Neuron (in vitro differentiated cells): ENCODE data around the gene ANKRD33B.
"Not testable (repeated sequence)": the region's sequence is repeated elsewhere in the genome, so short reads cannot be mapped to it uniquely, and the experiment has no call there.

Source experiments
- H2AFZ ChIP-seq: one replicate; pipeline ENCODE4 v1.6.1; 2013; ENCODE audit warnings: low read depth, mild to moderate bottlenecking, inconsistent platforms, low read length, moderate library complexity
- H3K27me3 ChIP-seq: one replicate; pipeline ENCODE4 v1.6.1; 2013; ENCODE audit warnings: low read length; ENCODE audit not compliant: insufficient read depth
- H3K36me3 ChIP-seq: one replicate; pipeline ENCODE4 v1.6.1; 2013; ENCODE audit warnings: low read length; ENCODE audit not compliant: insufficient read depth
- H3K4me1 ChIP-seq: one replicate; pipeline ENCODE4 v1.6.1; 2013; ENCODE audit warnings: low read length; ENCODE audit not compliant: insufficient read depth
- H3K4me3 ChIP-seq: 2 replicates; pipeline ENCODE4 v1.5.1; 2013; ENCODE audit warnings: mild to moderate bottlenecking, low read length, moderate library complexity
- H3K9me3 ChIP-seq: one replicate; pipeline ENCODE4 v1.6.1; 2013; ENCODE audit warnings: low read length

ANKRD33B gene

GRCh38 chr5:10563945-10564837 is at the start of gene ANKRD33B:
TSS of gene ANKRD33B (plus strand) at chr5:10564070. CDS start at chr5:10564468, 398 bp downstream.
- Histone ChIP-seq H3K9me3 (peaks cover 2% of the 10 kb centered on the region), H3K36me3 (no peaks in the 10 kb centered on the region), H2AFZ (peak within 1 kb of the TSS; percentile 86), H3K4me1 (peaks cover 32% of the 10 kb centered on the region), H3K4me3 (peak within 1 kb of the TSS; percentile 59), H3K27me3 (peaks cover 30% of the 10 kb centered on the region)

DNA sequence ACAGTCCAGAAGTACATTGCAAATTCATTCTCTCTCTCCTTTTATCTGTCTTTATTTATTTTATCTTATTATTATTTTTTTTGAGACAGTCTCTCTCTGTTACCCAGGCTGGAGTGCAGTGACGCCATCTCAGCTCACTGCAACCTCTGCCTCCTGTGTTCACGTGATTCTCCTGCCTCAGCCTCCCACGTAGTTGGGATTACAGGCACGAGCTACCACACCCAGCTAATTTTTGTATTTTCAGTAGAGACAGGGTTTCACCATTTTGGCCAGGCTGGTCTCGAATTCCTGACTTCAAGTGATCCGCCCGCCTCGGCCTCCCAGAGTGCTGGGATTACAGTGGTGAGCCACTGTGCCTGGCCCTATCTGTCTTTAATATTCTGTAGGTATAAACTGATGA is 49.3 kb upstream of the ANKRD33B start:
- H3K4me1 ChIP-seq, H3K4me3 ChIP-seq, H3K27me3 ChIP-seq, H2AFZ ChIP-seq, H3K36me3 ChIP-seq, H3K9me3 ChIP-seq: not testable (repeated sequence)

DNA sequence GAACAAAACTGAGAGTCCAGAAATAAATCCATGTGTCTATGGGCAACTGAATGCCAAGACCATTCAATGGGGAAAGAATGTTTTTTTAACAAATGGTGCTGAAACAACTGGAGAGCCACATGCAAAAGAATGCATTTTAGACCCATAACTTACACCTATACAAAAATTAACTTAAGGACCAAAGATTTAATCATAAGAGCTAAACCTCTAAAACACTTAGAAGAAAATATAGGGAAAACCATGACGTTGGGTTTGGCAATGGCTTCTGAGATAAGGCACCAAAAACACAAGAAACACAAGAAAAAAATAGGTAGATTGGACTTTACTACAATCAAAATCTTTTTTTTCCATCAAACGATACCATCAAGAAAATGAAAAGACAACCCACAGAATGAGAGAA is 48.4 kb upstream of the ANKRD33B start:
- Histone ChIP-seq H3K4me1 (no peaks in the 10 kb centered on the region), H3K9me3 (no peaks in the 10 kb centered on the region), H3K36me3 (no peaks in the 10 kb centered on the region), H3K27me3 (no peaks in the 10 kb centered on the region), H2AFZ (no peak overlapping the region), H3K4me3 (no peak overlapping the region)

DNA sequence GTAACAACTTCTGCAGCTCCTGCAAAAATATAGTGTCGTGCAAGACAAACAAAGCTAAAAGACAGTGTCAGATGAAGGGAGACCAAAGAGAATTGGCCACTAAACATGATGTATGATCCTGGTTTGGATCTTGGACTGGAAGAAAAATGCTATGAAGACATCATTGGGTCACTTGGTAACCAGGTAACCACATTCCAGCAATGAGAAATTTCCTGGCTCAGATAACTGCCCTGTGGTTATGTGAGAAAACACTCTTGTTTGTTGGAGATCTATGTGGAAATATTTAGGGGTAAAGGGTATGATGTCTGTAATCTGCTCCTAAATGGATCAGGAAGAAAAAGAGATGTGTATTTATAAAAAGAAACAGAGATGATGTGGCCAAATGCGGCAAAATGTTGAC is 45.5 kb upstream of the ANKRD33B start:
- no peaks in the 10 kb centered on the region for H3K36me3 ChIP-seq
- H3K4me3 ChIP-seq: no peak overlapping the region
- H2AFZ ChIP-seq: no peak overlapping the region
- no peaks in the 10 kb centered on the region for H3K9me3 ChIP-seq
- H3K27me3 ChIP-seq: no peaks in the 10 kb centered on the region
- no peaks in the 10 kb centered on the region for H3K4me1 ChIP-seq

DNA sequence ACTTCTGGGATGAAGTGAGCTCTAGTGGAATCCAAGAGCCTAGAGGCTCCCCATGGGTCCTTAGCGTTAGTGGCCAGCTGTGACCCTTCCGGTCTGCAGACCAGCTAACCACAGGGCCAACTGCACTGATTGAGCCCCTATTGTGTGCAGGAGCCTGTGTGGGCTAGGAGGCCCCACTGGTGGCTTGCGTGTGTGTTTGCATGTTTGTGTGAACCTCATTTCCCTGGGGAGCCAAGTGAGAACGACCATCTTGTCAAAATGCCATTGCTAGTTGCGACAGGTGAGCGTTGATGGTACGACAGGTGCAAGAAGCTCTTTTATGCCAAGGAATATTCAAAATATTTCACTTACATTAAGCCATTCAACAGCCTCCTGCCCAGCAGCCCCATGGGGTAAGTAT is 44.1 kb upstream of the ANKRD33B start:
- H3K27me3 ChIP-seq: no peaks in the 10 kb centered on the region
- no peaks in the 10 kb centered on the region for H3K4me1 ChIP-seq
- H3K36me3 ChIP-seq: no peaks in the 10 kb centered on the region
- no peak overlapping the region for H2AFZ ChIP-seq
- no peak overlapping the region for H3K4me3 ChIP-seq
- H3K9me3 ChIP-seq: peaks cover 4% of the 10 kb centered on the region

- no peaks in the 10 kb centered on the region for H3K36me3 ChIP-seq
- no peak overlapping the region for H2AFZ ChIP-seq
- H3K27me3 ChIP-seq: no peaks in the 10 kb centered on the region
- peaks cover 4% of the 10 kb centered on the region for H3K9me3 ChIP-seq
- H3K4me1 ChIP-seq: no peaks in the 10 kb centered on the region
- H3K4me3 ChIP-seq: no peak overlapping the region
These were observed 43.2 kb upstream of the ANKRD33B start for GRCh38 chr5:10520706-10521105.

- Histone ChIP-seq H3K9me3 (peaks cover 4% of the 10 kb centered on the region), H3K27me3 (no peaks in the 10 kb centered on the region), H3K4me3 (no peak overlapping the region), H3K4me1 (no peaks in the 10 kb centered on the region), H2AFZ (no peak overlapping the region), H3K36me3 (no peaks in the 10 kb centered on the region)
These were observed 42.2 kb upstream of the ANKRD33B start for GRCh38 chr5:10521466-10522223.

DNA sequence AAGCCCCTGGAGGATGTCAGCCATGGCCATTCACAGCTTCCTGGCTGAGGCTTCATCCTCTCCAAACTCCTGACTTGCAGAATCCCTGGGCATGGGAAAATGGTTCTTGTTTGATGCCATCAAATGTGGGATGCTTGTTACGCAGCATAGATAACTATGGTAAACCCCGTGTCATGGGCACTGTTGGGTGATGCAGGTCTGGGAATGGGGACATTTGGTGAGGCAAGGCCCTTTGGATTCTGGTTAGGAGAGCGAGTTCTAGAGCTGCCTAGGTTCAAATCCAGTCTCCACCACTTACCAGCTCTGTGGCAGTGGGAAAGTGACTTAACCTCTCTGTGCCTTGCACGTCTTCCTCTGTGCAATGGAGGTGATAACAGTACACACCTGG is 41.7 kb upstream of the ANKRD33B start:
- H3K4me1 ChIP-seq: no peaks in the 10 kb centered on the region
- peaks cover 4% of the 10 kb centered on the region for H3K9me3 ChIP-seq
- no peaks in the 10 kb centered on the region for H3K36me3 ChIP-seq
- no peaks in the 10 kb centered on the region for H3K27me3 ChIP-seq
- H3K4me3 ChIP-seq: no peak overlapping the region
- H2AFZ ChIP-seq: no peak overlapping the region

DNA sequence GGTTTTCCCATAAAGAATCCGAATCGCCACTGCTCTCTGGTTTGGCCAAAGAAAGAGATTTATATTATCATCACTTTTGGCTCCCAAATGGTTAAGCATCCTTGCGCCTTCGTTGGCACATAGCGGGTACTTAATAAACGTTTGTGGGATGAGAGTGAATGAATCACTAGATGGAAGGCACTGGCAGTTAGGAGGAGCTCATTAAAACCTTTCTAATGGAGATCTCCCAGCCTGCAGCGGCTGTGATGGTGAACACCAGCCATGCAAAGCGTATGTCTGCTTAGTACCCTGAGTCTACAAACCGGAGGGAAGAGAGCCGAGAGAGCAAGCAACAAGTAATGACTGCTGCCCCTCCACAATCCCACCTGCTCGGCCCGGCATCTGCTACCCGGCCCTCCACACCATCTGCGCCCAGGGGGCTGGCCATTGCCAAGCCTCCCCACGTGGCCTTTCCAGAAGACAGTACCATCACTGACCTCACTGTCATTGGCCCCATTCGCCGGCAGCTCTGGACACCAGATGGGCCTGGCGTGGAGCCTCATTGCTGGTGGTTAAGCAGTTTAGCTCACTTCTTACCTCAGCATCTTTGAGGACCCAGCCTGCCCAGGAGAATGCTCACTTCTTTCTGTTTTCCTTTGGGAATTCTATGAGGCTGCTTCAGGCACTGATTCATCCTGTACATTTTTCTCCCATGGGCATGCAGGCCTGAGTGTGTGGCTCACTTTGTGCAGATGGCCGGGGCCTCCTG is 39.3 kb upstream of the ANKRD33B start:
- no peak overlapping the region for H2AFZ ChIP-seq
- H3K4me3 ChIP-seq: no peak overlapping the region
- no peaks in the 10 kb centered on the region for H3K36me3 ChIP-seq
- no peaks in the 10 kb centered on the region for H3K27me3 ChIP-seq
- H3K4me1 ChIP-seq: peaks cover 4% of the 10 kb centered on the region
- peaks cover 4% of the 10 kb centered on the region for H3K9me3 ChIP-seq

GRCh38 chr5:10525124-10525495 is 38.8 kb upstream of the ANKRD33B start:
- peaks cover 4% of the 10 kb centered on the region for H3K4me1 ChIP-seq
- no peak overlapping the region for H3K4me3 ChIP-seq
- H2AFZ ChIP-seq: no peak overlapping the region
- no peaks in the 10 kb centered on the region for H3K27me3 ChIP-seq
- H3K9me3 ChIP-seq: peaks cover 4% of the 10 kb centered on the region
- H3K36me3 ChIP-seq: no peaks in the 10 kb centered on the region

- Histone ChIP-seq H2AFZ (no peak overlapping the region), H3K9me3 (peaks cover 4% of the 10 kb centered on the region), H3K27me3 (no peaks in the 10 kb centered on the region), H3K36me3 (no peaks in the 10 kb centered on the region), H3K4me1 (peaks cover 4% of the 10 kb centered on the region), H3K4me3 (no peak overlapping the region)
These were observed 36.5 kb upstream of the ANKRD33B start for GRCh38 chr5:10527281-10527950.

DNA sequence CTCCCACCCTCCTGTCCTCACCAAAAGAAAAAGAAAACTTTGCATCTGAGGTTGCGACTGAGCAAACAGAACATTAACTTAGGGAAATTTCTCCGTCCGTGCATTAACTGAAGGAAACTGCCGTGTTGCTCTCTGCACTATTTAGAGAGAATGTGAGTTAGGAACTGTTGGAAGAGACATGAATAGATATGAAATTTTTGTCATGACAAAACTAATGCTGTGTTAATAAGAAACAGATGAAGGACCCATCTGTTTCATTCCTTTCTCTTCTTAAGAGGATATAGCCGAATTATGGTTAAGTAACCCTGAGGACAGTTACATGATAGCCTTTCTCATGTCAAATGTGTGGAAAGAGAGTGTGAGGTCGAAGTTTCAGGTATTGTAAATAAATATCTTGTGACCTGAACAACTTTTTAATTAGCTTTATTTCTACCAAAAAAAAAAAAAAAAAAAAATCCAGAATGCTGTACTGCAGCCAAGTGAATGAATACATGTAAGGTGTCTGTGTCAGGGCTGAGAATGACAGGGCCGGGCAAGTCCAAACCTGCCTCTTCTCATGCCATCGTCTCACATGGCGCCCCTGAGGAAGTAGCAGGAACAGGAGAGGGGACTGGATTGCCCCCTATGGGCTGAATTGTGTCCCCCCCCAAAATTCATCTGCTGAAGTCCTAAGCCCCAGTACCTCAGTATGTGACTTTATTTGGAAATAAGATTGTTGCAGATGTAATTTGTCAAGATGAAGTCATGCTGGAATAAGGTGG is 35.6 kb upstream of the ANKRD33B start:
- Histone ChIP-seq H3K9me3 (peaks cover 4% of the 10 kb centered on the region), H3K36me3 (no peaks in the 10 kb centered on the region), H3K4me1 (peaks cover 4% of the 10 kb centered on the region), H3K4me3 (no peak overlapping the region), H3K27me3 (no peaks in the 10 kb centered on the region), H2AFZ (no peak overlapping the region)
